SK-N-SH (cell line): ENCODE results near the gene IL11RA. TPM values are rescaled to one million over a fixed set of nuclear protein-coding genes. Genes with fewer than 3 reads are reported as not detected.

Source experiments
- EP300 ChIP-seq, 2 experiments: IDR thresholded peaks; 2 replicates each; pipeline versions ENCODE4 v1.4.0 to v1.6.1; 2012; ENCODE audit warnings: borderline replicate concordance in 1 of 2, low read depth in 1 of 2, low read length in 1 of 2
- FOSL2 ChIP-seq: IDR thresholded peaks from 2 replicates; pipeline ENCODE4 v1.4.0; 2012; ENCODE audit warnings: low read depth, mild to moderate bottlenecking, moderate library complexity, borderline replicate concordance
- FOXJ3 ChIP-seq: sonication (generic); formaldehyde crosslinking; IDR thresholded peaks from 2 replicates; pipeline ENCODE4 v1.5.1; 2020; ENCODE audit warnings: mild to moderate bottlenecking, missing genetic modification reagents
- GABPA ChIP-seq: IDR thresholded peaks from 2 replicates; pipeline ENCODE4 v1.4.0; 2012; ENCODE audit warnings: low read depth, mild to moderate bottlenecking
- GATA2 ChIP-seq: sonication (generic); formaldehyde crosslinking; IDR thresholded peaks from 2 replicates; pipeline ENCODE4 v1.5.0; 2020; ENCODE audit warnings: mild to moderate bottlenecking, missing genetic modification reagents
- MXI1 ChIP-seq: IDR thresholded peaks from 2 replicates; pipeline ENCODE4 v1.6.1; 2012; ENCODE audit warnings: mild to moderate bottlenecking, low read depth, low read length, improper control_type of control experiment
- NFIC ChIP-seq: IDR thresholded peaks from 2 replicates; pipeline ENCODE4 v1.4.0; 2012; ENCODE audit warnings: borderline replicate concordance
- POLR2AphosphoS5 ChIP-seq: IDR thresholded peaks from 2 replicates; pipeline ENCODE4 v1.6.1; 2012; ENCODE audit warnings: low read depth, low read length
- RAD21 ChIP-seq: IDR thresholded peaks from 2 replicates; pipeline ENCODE4 v1.6.1; 2012; ENCODE audit warnings: mild to moderate bottlenecking, low read length
- RCOR1 ChIP-seq: fragments of 150-350 bp; IDR thresholded peaks from 2 replicates; pipeline ENCODE4 v1.6.1; 2017; ENCODE audit warnings: antibody characterized with exemption, low read length
- RXRA ChIP-seq: IDR thresholded peaks from 2 replicates; pipeline ENCODE4 v1.4.0; 2012; ENCODE audit warnings: low read depth, mild to moderate bottlenecking, borderline replicate concordance
- SIN3A ChIP-seq: IDR thresholded peaks from 2 replicates; pipeline ENCODE4 v1.6.1; 2012; ENCODE audit warnings: low read depth, mild to moderate bottlenecking, low read length, moderate library complexity, borderline replicate concordance
- SMC3 ChIP-seq: IDR thresholded peaks from 2 replicates; pipeline ENCODE4 v1.6.1; 2012; ENCODE audit warnings: low read depth, low read length, improper control_type of control experiment
- TAF1 ChIP-seq: IDR thresholded peaks from 2 replicates; pipeline ENCODE4 v1.6.1; 2012; ENCODE audit warnings: low read depth, mild to moderate bottlenecking, low read length, moderate library complexity, borderline replicate concordance
- TCF12 ChIP-seq: IDR thresholded peaks from 2 replicates; pipeline ENCODE4 v1.4.0; 2012
- TEAD4 ChIP-seq: IDR thresholded peaks from 2 replicates; pipeline ENCODE4 v1.4.0; 2012; ENCODE audit warnings: mild to moderate bottlenecking, borderline replicate concordance; ENCODE audit not compliant: insufficient read depth
- YY1 ChIP-seq: IDR thresholded peaks from 2 replicates; pipeline ENCODE4 v1.4.0; 2012; ENCODE audit warnings: low read depth, mild to moderate bottlenecking
- polyA plus RNA-seq, 3 experiments: library from polyadenylated mRNA; depleted of rRNA; stranded (reverse); fragments of >200 nt; gene quantifications; 2 replicates each; pipeline ENCODE4 v1.2.3, GENCODE V29; 2012
- TF ChIP-seq, protein P1 (sequence below): fragments of 150-350 bp; IDR thresholded peaks from 2 replicates; pipeline ENCODE4 v1.6.1; 2017; ENCODE audit warnings: antibody characterized with exemption, low read length, low read depth, borderline replicate concordance
- TF ChIP-seq, protein P2 (sequence below): IDR thresholded peaks from 2 replicates; pipeline ENCODE4 v1.4.0; 2012; ENCODE audit warnings: low read depth
- TF ChIP-seq, protein P3 (sequence below): IDR thresholded peaks from 2 replicates; pipeline ENCODE4; 2012
- TF ChIP-seq, protein P4 (sequence below): fragments of 200-600 bp; sonication (generic); IDR thresholded peaks from 2 replicates; pipeline ENCODE4 v1.6.1; 2017; ENCODE audit warnings: antibody characterized with exemption, mild to moderate bottlenecking, moderate library complexity
- TF ChIP-seq, protein P5 (sequence below): IDR thresholded peaks from 2 replicates; pipeline ENCODE4 v1.6.1; 2012; ENCODE audit warnings: mild to moderate bottlenecking, low read depth, low read length, moderate library complexity

The IL11RA gene
- polyA plus RNA-seq, 1 of the 3 experiments (the other 2 are of a cell fraction): 16.5 TPM

DNA sequence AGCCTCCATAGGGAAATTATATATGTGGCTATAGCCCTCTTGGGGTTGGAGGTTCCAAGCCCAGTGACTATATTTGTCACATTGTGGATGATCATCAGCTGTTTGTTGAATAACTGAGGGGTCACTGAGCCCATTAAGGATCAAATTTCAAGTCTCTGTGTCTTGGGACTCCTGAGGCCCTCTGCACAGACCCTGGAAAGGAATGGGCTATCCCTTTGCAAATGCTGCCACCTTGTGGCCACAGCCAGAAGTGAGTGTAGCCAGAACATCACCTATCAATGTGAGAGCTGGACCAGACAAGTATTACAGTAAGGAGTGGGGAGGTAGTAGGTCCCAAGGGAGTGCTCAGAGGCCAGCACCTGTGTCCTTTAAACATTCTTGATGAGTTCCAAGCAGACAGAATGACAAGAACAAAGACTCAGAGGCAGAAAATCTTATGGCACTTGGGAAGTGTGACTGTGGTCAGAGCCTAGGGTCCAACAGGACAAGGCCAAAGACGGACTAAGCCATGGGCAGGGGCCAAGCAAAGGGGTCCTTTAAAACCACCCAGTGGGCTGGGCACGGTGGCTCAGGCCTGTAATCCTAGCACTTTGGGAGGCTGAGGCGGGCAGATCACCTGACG, 48.3 kb upstream of the IL11RA start (continued):
- peak; percentile 97 for TF ChIP-seq RAD21
- TF ChIP-seq, protein P1, sequence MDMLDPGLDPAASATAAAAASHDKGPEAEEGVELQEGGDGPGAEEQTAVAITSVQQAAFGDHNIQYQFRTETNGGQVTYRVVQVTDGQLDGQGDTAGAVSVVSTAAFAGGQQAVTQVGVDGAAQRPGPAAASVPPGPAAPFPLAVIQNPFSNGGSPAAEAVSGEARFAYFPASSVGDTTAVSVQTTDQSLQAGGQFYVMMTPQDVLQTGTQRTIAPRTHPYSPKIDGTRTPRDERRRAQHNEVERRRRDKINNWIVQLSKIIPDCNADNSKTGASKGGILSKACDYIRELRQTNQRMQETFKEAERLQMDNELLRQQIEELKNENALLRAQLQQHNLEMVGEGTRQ: no peak
- TF ChIP-seq SMC3: peak; percentile 83
- no peak for TF ChIP-seq GABPA
- no peak for TF ChIP-seq MXI1
- no peak for TF ChIP-seq NFIC
- TF ChIP-seq, protein P2, sequence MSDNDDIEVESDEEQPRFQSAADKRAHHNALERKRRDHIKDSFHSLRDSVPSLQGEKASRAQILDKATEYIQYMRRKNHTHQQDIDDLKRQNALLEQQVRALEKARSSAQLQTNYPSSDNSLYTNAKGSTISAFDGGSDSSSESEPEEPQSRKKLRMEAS: no peak
- TF ChIP-seq FOSL2: no peak
- no peak for TF ChIP-seq EP300 (IDR thresholded peaks at IDR 0.05; ENCODE audit: borderline replicate concordance in 1 of 2, low read depth in 1 of 2, low read length in 1 of 2)
- TF ChIP-seq, protein P3, sequence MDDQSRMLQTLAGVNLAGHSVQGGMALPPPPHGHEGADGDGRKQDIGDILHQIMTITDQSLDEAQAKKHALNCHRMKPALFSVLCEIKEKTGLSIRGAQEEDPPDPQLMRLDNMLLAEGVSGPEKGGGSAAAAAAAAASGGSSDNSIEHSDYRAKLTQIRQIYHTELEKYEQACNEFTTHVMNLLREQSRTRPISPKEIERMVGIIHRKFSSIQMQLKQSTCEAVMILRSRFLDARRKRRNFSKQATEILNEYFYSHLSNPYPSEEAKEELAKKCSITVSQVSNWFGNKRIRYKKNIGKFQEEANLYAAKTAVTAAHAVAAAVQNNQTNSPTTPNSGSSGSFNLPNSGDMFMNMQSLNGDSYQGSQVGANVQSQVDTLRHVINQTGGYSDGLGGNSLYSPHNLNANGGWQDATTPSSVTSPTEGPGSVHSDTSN: no peak
- no peak for TF ChIP-seq POLR2AphosphoS5
- TF ChIP-seq, protein P4, sequence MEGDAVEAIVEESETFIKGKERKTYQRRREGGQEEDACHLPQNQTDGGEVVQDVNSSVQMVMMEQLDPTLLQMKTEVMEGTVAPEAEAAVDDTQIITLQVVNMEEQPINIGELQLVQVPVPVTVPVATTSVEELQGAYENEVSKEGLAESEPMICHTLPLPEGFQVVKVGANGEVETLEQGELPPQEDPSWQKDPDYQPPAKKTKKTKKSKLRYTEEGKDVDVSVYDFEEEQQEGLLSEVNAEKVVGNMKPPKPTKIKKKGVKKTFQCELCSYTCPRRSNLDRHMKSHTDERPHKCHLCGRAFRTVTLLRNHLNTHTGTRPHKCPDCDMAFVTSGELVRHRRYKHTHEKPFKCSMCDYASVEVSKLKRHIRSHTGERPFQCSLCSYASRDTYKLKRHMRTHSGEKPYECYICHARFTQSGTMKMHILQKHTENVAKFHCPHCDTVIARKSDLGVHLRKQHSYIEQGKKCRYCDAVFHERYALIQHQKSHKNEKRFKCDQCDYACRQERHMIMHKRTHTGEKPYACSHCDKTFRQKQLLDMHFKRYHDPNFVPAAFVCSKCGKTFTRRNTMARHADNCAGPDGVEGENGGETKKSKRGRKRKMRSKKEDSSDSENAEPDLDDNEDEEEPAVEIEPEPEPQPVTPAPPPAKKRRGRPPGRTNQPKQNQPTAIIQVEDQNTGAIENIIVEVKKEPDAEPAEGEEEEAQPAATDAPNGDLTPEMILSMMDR: peak; percentile 94
- TF ChIP-seq YY1: no peak
- no peak for TF ChIP-seq GATA2 (CRISPR knock-in tag)
- TF ChIP-seq, protein P5, sequence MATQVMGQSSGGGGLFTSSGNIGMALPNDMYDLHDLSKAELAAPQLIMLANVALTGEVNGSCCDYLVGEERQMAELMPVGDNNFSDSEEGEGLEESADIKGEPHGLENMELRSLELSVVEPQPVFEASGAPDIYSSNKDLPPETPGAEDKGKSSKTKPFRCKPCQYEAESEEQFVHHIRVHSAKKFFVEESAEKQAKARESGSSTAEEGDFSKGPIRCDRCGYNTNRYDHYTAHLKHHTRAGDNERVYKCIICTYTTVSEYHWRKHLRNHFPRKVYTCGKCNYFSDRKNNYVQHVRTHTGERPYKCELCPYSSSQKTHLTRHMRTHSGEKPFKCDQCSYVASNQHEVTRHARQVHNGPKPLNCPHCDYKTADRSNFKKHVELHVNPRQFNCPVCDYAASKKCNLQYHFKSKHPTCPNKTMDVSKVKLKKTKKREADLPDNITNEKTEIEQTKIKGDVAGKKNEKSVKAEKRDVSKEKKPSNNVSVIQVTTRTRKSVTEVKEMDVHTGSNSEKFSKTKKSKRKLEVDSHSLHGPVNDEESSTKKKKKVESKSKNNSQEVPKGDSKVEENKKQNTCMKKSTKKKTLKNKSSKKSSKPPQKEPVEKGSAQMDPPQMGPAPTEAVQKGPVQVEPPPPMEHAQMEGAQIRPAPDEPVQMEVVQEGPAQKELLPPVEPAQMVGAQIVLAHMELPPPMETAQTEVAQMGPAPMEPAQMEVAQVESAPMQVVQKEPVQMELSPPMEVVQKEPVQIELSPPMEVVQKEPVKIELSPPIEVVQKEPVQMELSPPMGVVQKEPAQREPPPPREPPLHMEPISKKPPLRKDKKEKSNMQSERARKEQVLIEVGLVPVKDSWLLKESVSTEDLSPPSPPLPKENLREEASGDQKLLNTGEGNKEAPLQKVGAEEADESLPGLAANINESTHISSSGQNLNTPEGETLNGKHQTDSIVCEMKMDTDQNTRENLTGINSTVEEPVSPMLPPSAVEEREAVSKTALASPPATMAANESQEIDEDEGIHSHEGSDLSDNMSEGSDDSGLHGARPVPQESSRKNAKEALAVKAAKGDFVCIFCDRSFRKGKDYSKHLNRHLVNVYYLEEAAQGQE: no peak
- 0 out of 2 replicates have a peak, but pooled peaks have one; percentile 43 for TF ChIP-seq RCOR1
- no peak for TF ChIP-seq SIN3A
- no peak for TF ChIP-seq TCF12
- no peak for TF ChIP-seq RXRA
- no peak for TF ChIP-seq TEAD4
- TF ChIP-seq FOXJ3 (CRISPR knock-in tag): no peak
- TF ChIP-seq TAF1: no peak
